Fibroblast of the aortic adventitia (primary cell): ENCODE measurements around the gene KCNAB1. TPM values are rescaled to one million over a fixed set of nuclear protein-coding genes. Genes with fewer than 3 reads are reported as not detected.

Experiments
- DNase-seq: peaks from one replicate; pipeline ENCODE4 v3.0.0-alpha.2; 2010; ENCODE audit warnings: low read depth
- H3K4me3 ChIP-seq: 2 replicates; pipeline ENCODE4 v1.5.1; 2011; ENCODE audit warnings: low read depth, mild to moderate bottlenecking, control low read depth, low read length, moderate library complexity
- CTCF ChIP-seq: IDR thresholded peaks from 2 replicates; pipeline ENCODE4 v1.5.1; 2011; ENCODE audit warnings: mild to moderate bottlenecking, low read length, control low read depth, inconsistent platforms; ENCODE audit not compliant: insufficient read depth
- total RNA-seq: library from RNA; depleted of rRNA; stranded (reverse); fragments of >200 nt; gene quantifications from 2 replicates; pipeline ENCODE4 v1.2.3, GENCODE V29; 2012; ENCODE audit warnings: low replicate concordance

KCNAB1 gene
- total RNA-seq, 1 donor, result 3.3 TPM

- TF ChIP-seq CTCF, result no peak
- DNase-seq, result peak; percentile 75
- no peak overlapping the region for H3K4me3 ChIP-seq
Observed at GRCh38 chr3:156518726-156519125, 398.3 kb downstream of the KCNAB1 start.

- no peak for TF ChIP-seq CTCF
- H3K4me3 ChIP-seq, result no peak overlapping the region
- no peak for DNase-seq
Observed at GRCh38 chr3:156519758-156520162, 399.4 kb downstream of the KCNAB1 start.

- no peak for TF ChIP-seq CTCF
- H3K4me3 ChIP-seq, result no peak overlapping the region
- DNase-seq, result no peak
Observed at GRCh38 chr3:156522673-156523072, 402.3 kb downstream of the KCNAB1 start.

- no peak for DNase-seq
- no peak overlapping the region for H3K4me3 ChIP-seq
- no peak for TF ChIP-seq CTCF
Observed at GRCh38 chr3:156525808-156526207, 405.4 kb downstream of the KCNAB1 start.

- DNase-seq, result no peak
- H3K4me3 ChIP-seq, result no peak overlapping the region
- TF ChIP-seq CTCF, result no peak
Observed at GRCh38 chr3:156527060-156527459, 406.7 kb downstream of the KCNAB1 start.

- no peak for TF ChIP-seq CTCF
- no peak for DNase-seq
- no peak overlapping the region for H3K4me3 ChIP-seq
Observed at GRCh38 chr3:156530980-156531379, 410.6 kb downstream of the KCNAB1 start.

GRCh38 chr3:156532730-156533129, 412.4 kb downstream of the KCNAB1 start:
- no peak overlapping the region for H3K4me3 ChIP-seq
- TF ChIP-seq CTCF, result no peak
- DNase-seq, result no peak
